K562 (cell line): ENCODE data around the gene C19orf44. TPM values are rescaled to one million over a fixed set of nuclear protein-coding genes. Genes with fewer than 3 reads are reported as not detected.

Experiments used
- ATAC-seq: fragments of 200-7000 bp; cut with Tn5 transposase; 3 replicates; pipeline ENCODE4 v1.9.1; 2020; ENCODE audit warnings: moderate library complexity
- BruUV-seq: library from RNA; stranded (reverse); fragments of 400-500 nt; replicated peaks from 2 replicates; lab custom pipeline; 2021; lab: Mats Ljungman, UMichigan
- CTCF ChIA-PET: fragments of 300-600 bp; formaldehyde crosslinking; extraction: SDS; loops from one replicate; lab custom pipeline; 2021; ENCODE audit warnings: low intra/inter-chr PET ratio; lab: Yijun Ruan, JAX
- POLR2A ChIA-PET: fragments of 300-600, 350-650 bp; sonication (Branson Sonifier 250); formaldehyde crosslinking; extraction: SDS; loops from one replicate; lab custom pipeline; 2021; ENCODE audit warnings: antibody characterized with exemption, inconsistent platforms; lab: Yijun Ruan, JAX
- DNase-seq, 4 experiments: peaks; one replicate each; pipeline versions ENCODE4 v3.0.0 to v3.0.0-alpha.2; 2011 to 2018; ENCODE audit warnings: low spot score in 3 of 4, mixed read lengths in 3 of 4; ENCODE audit errors: extremely low read depth in 1 of 4
- FAIRE-seq: peaks from 2 replicates; lab custom pipeline; 2011; peaks lifted over from hg19 to GRCh38; lab: Jason Lieb, UNC
- H2AFZ ChIP-seq: 2 replicates; pipeline ENCODE4 v1.6.0; 2011; ENCODE audit warnings: low read depth, low read length, control low read depth, inconsistent platforms
- H3K27ac ChIP-seq: fragments of 200-600 bp; 3 replicates; pipeline ENCODE4 v1.8.0; 2011; ENCODE audit warnings: low read depth, mild to moderate bottlenecking, control low read depth, inconsistent platforms, low read length, moderate library complexity, mixed read lengths; ENCODE audit errors: extremely low read depth
- H3K27me3 ChIP-seq, 2 experiments: fragments of 300-600 bp in 1 of 2; 2 replicates in 1 of 2; 3 replicates in 1 of 2; pipeline versions ENCODE4 v1.6.0 to v1.8.0; 2011; ENCODE audit warnings: inconsistent platforms in 2 of 2, low read length in 2 of 2, mild to moderate bottlenecking in 1 of 2, mixed read lengths in 1 of 2, moderate library complexity in 1 of 2; ENCODE audit not compliant: control insufficient read depth in 2 of 2, insufficient read depth in 2 of 2
- H3K36me3 ChIP-seq: fragments of 300-600 bp; 3 replicates; pipeline ENCODE4 v1.8.0; 2011; ENCODE audit warnings: mild to moderate bottlenecking, low read length, inconsistent platforms; ENCODE audit not compliant: control insufficient read depth, insufficient read depth
- H3K4me1 ChIP-seq, 2 experiments: fragments of 200-600 bp in 1 of 2; replicated peaks in 1 of 2; 2 replicates in 1 of 2; 3 replicates in 1 of 2; pipeline versions ENCODE4 v1.5.1 to v1.8.0; 2011; ENCODE audit warnings: inconsistent platforms in 2 of 2, low read length in 2 of 2, mild to moderate bottlenecking in 1 of 2, mixed read lengths in 1 of 2, moderate library complexity in 1 of 2; ENCODE audit not compliant: control insufficient read depth in 2 of 2, insufficient read depth in 2 of 2
- H3K4me2 ChIP-seq: 2 replicates; pipeline ENCODE4 v1.6.1; 2011; ENCODE audit warnings: low read length, control low read depth, inconsistent platforms, mixed read lengths; ENCODE audit not compliant: insufficient read depth
- H3K4me3 ChIP-seq: fragments of 200-600 bp; sonication (generic), shearing (Covaris generic); 2 replicates; pipeline ENCODE4 v1.5.1; 2016; ENCODE audit warnings: control low read depth, inconsistent platforms
- H3K79me2 ChIP-seq: fragments of 200-600 bp; 3 replicates; pipeline ENCODE4 v1.8.0; 2011; ENCODE audit warnings: low read length, inconsistent platforms; ENCODE audit not compliant: control insufficient read depth, insufficient read depth
- H3K9ac ChIP-seq, 2 experiments: 2 replicates each; pipeline versions ENCODE4 v1.6.0 to v1.6.1; 2011; ENCODE audit warnings: low read depth in 2 of 2, low read length in 2 of 2, control low read depth in 1 of 2, inconsistent platforms in 1 of 2, mild to moderate bottlenecking in 1 of 2, mixed read lengths in 1 of 2; ENCODE audit not compliant: insufficient read depth in 1 of 2
- H3K9me1 ChIP-seq: one replicate; pipeline ENCODE4 v1.6.0; 2011; ENCODE audit warnings: inconsistent platforms, mild to moderate bottlenecking, low read length, moderate library complexity; ENCODE audit not compliant: control insufficient read depth, insufficient read depth
- H3K9me3 ChIP-seq: replicated peaks from 2 replicates; pipeline ENCODE4 v1.5.1; 2011; ENCODE audit warnings: low read depth, low read length, inconsistent platforms; ENCODE audit not compliant: control insufficient read depth, insufficient read depth
- H4K20me1 ChIP-seq: replicated peaks from 2 replicates; pipeline ENCODE4 v1.6.1; 2011; ENCODE audit warnings: low read length, inconsistent platforms, mixed read lengths; ENCODE audit not compliant: control insufficient read depth, insufficient read depth
- ATF7 ChIP-seq: fragments of 450-650 bp; IDR thresholded peaks from 2 replicates; pipeline ENCODE4 v1.7.1; 2014; ENCODE audit warnings: mild to moderate bottlenecking, moderate library complexity
- CTCF ChIP-seq, 3 experiments: IDR thresholded peaks in 2 of 3; conservative IDR thresholded peaks in 1 of 3; 2 replicates each; pipeline ENCODE4 v1.5.1; 2011 to 2012; ENCODE audit warnings: low read length in 3 of 3, mild to moderate bottlenecking in 3 of 3, control low read depth in 2 of 3, improper control_type of control experiment in 1 of 3, inconsistent platforms in 1 of 3, low read depth in 1 of 3, mixed read lengths in 1 of 3, moderate library complexity in 1 of 3; ENCODE audit not compliant: insufficient read depth in 2 of 3
- DIDO1 ChIP-seq: fragments of 450-650 bp; IDR thresholded peaks from 2 replicates; pipeline ENCODE4 v1.6.1; 2016; ENCODE audit warnings: low read depth, missing biosample characterization, missing genetic modification characterization
- FIP1L1 ChIP-seq: fragments of 200-400 bp; formaldehyde crosslinking; IDR thresholded peaks from 2 replicates; pipeline ENCODE4 v1.6.1; 2018; ENCODE audit warnings: mild to moderate bottlenecking, low read depth, low read length; ENCODE audit not compliant: poor library complexity, severe bottlenecking
- PHB ChIP-seq: fragments of 250-450 bp; sonication (Bioruptor Pico); IDR thresholded peaks from 2 replicates; pipeline ENCODE4 v1.5.0; 2021
- POLR2A ChIP-seq: fragments of 450-650 bp; conservative IDR thresholded peaks from 2 replicates; pipeline ENCODE4 v1.6.1; 2016
- POLR2AphosphoS5 ChIP-seq: IDR thresholded peaks from 2 replicates; pipeline ENCODE4 v1.6.1; 2011; ENCODE audit warnings: mild to moderate bottlenecking, low read depth, low read length, moderate library complexity; ENCODE audit not compliant: control insufficient read depth, insufficient read depth
- POLR2G ChIP-seq: fragments of 200-400 bp; formaldehyde crosslinking; IDR thresholded peaks from 2 replicates; pipeline ENCODE4 v1.6.1; 2017; ENCODE audit warnings: low read depth, mild to moderate bottlenecking, antibody characterized with exemption, low read length, moderate library complexity
- SP1 ChIP-seq: sonication (generic); formaldehyde crosslinking; IDR thresholded peaks from 2 replicates; pipeline ENCODE4 v1.8.1; 2022; ENCODE audit warnings: mild to moderate bottlenecking, missing genetic modification reagents
- ZNF146 ChIP-seq: IDR thresholded peaks from one replicate; pipeline ENCODE4 v1.6.1; 2018; ENCODE audit warnings: missing compliant biosample characterization; ENCODE audit not compliant: unreplicated experiment
- WGBS: fragments of 100-300 bp; shearing (Covaris generic); methylation state at CpG from one replicate; pipeline ENCODE4 v1.1.6; 2016; ENCODE audit warnings: low coverage, mixed read lengths; ENCODE audit not compliant: insufficient coverage; ENCODE audit errors: missing lambda C conversion rate; 5-methylcytosine and 5-hydroxymethylcytosine counted together
- in situ Hi-C: fragments of 300-500 bp; cut with MboI; formaldehyde crosslinking; loops from 4 replicates; pipeline ENCODE4 v1.15.0; 2018; ENCODE audit warnings: inconsistent platforms, mixed read lengths
- intact Hi-C: fragments of 100-400 bp; cut with micrococcal nuclease; formaldehyde crosslinking; loops from 2 replicates; pipeline ENCODE4 v1.14.2; 2022
- polyA plus RNA-seq, 8 experiments: library from polyadenylated mRNA; depleted of rRNA in 4 of 8; stranded (reverse) in 5 of 8; unstranded in 3 of 8; fragments of >200 nt; fragmentation: Nextera tagmentation in 2 of 8; fragmentation: Illumina TruSeq in 1 of 8; extraction: Ambion mirVana in 2 of 8; extraction: Trizol in 1 of 8; gene quantifications; 2 replicates each; pipeline versions ENCODE4 v1.2.1 to v1.2.3, GENCODE V29; 2011 to 2014; ENCODE audit warnings: inconsistent platforms in 1 of 8, missing spikeins in 1 of 8
- total RNA-seq, 7 experiments: library from RNA; depleted of rRNA in 6 of 7; stranded (reverse); fragments of >200 nt in 6 of 7; fragmentation: Illumina TruSeq in 2 of 7; extraction: Trizol in 2 of 7; gene quantifications; 2 replicates each; pipeline versions ENCODE4 v1.2.1 to v1.2.3, GENCODE V29; 2011 to 2021; ENCODE audit warnings: low replicate concordance in 1 of 7

C19orf44 gene
- total and polyA plus RNA-seq, 9 of the 15 experiments (the other 6 are each of a cell fraction or from before 2014, with no cell fraction given), result 0.41 to 7.7 (median 3.5) TPM

DNA sequence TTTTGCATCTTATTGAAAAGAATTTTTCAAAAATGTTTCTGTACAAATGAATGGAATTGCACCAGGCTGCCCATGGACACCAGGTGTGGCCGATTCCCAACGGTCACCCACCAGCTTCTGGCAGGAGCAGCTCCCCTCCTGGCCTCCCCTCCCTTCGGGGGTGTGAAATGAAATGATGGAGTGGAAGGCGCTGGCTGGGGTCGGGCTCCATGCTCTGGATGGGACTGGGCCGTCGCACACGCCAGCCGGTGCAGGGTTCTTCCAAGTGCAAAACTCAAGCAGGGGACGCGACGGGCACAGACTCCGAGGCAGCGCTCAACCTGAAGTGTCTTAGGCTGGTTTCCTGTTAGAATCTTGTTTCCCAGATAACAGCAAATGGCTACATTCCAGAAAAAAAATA is 21.9 kb downstream of the C19orf44 start:
- no peaks in the 10 kb centered on the region for H3K9me1 ChIP-seq
- in situ Hi-C loops, result no loop called here
- POLR2A ChIA-PET, result interaction anchor here (1.5 to 1.6 kb wide), 2 partner anchors 24 to 110 kb away, joined by 4 to 6 read pairs; partner anchors contain the start of gene MED26
- H3K79me2 ChIP-seq, result no peaks in the 10 kb centered on the region
- H3K9me3 ChIP-seq, result no peaks in the 10 kb centered on the region
- H3K4me3 ChIP-seq, result no peak overlapping the region
- ATAC-seq, result no peak
- H3K9ac ChIP-seq, result no peak overlapping the region
- H3K4me1 ChIP-seq, result peaks cover 0 to 14% of the 10 kb centered on the region in 2 experiments; a peak in 2 of 5 replicates
- intact Hi-C loops, result no loop called here
- no peaks in the 10 kb centered on the region for H3K27me3 ChIP-seq
- H4K20me1 ChIP-seq, result peaks cover 9% of the 10 kb centered on the region; the same call in 1 of the 2 replicates
- no peak overlapping the region for H3K27ac ChIP-seq
- H3K36me3 ChIP-seq, result peaks cover 76% of the 10 kb centered on the region
- no peak overlapping the region for H2AFZ ChIP-seq
- no peak overlapping the region for H3K4me2 ChIP-seq
- TSS peak; percentile 77 for BruUV-seq
- CTCF ChIA-PET, result no interaction called here
- peak in 1 of 4 experiments; percentile 15 for DNase-seq
- WGBS, result 93% methylated on average over 14 of the region's 14 CpGs
- TF ChIP-seq SP1, result no peak
- TF ChIP-seq POLR2G, result peak; percentile 45
- no peak for FAIRE-seq

DNA sequence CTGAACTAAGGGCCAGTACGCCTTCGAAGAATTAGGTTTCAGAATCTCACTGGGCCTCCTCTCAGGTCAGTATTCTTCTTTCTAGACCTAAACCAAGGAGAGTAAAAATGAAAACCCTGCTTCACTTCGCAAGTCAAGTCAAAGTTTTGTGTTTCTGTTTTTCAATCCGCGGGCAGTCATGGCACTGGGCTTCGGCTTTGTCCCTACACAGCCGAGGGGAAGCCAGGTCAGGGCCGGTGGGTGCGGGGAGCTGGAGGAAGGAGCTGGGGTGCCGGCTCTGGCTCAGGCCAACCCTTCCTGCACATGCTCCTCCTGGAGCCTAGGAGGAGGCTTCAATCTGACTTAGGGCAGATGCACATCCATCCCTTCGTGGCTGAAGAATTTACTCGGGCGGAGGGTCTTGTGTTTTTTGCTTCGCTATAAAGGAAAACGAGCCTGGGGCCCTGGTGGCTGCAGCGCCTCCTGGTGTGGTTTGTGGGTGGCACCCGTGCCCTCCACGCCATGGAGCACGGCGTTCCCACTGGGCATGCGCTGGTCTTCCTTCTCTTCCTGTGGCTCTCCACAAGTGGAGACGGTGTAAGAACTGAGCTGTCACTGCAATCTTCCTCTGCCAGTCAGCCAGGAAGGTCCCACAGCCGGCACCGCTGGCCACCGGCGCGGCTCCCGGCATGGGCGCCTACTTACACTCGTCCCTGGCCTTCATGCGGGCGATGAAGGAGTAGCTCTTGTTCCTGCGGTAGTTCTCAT is 22.5 kb downstream of the C19orf44 start:
- CTCF ChIA-PET, result no interaction called here
- BruUV-seq, result no TSS peak
- intact Hi-C loops, result no loop called here
- ATAC-seq (no peak), FAIRE-seq (no peak), DNase-seq (peak in 1 of 4 experiments; percentile 13)
- H3K9ac ChIP-seq, result no peak overlapping the region
- H3K4me2 ChIP-seq, result no peak overlapping the region
- peaks cover 0 to 14% of the 10 kb centered on the region in 2 experiments; a peak in 2 of 5 replicates for H3K4me1 ChIP-seq
- no peaks in the 10 kb centered on the region for H3K27me3 ChIP-seq
- H4K20me1 ChIP-seq, result peaks cover 9% of the 10 kb centered on the region; the same call in 1 of the 2 replicates
- TF ChIP-seq PHB (CRISPR knock-in tag), result no peak
- TF ChIP-seq POLR2AphosphoS5, result 0 out of 2 replicates have a peak, but pooled peaks have one; percentile 14
- peak; percentile 11 for TF ChIP-seq FIP1L1
- TF ChIP-seq POLR2A, result 0 out of 2 replicates have a peak, but pooled peaks have one; percentile 9
- TF ChIP-seq ATF7, result no peak
- TF ChIP-seq DIDO1 (tag), result no peak
- TF ChIP-seq ZNF146, result no peak
- TF ChIP-seq CTCF (IDR thresholded peaks at IDR 0.05 in 2 of 3, conservative IDR thresholded peaks at IDR 0.05 in 1 of 3; ENCODE audit: insufficient read depth in 2 of 3, low read depth in 1 of 3, low read length in 3 of 3), result 0 out of 6 replicates have a peak, but pooled peaks of 1 of the 3 experiments have one; percentile 20
- TF ChIP-seq POLR2G, result peak; percentile 72
- POLR2A ChIA-PET, result interaction anchor here (0.9 to 1.5 kb wide), 3 partner anchors 11 to 112 kb away, joined by 3 to 6 read pairs (median 4); no protein-coding TSS in a partner anchor
- H2AFZ ChIP-seq, result no peak overlapping the region
- 94% methylated on average over 24 of the region's 33 CpGs for WGBS
- no peaks in the 10 kb centered on the region for H3K79me2 ChIP-seq
- no peak overlapping the region for H3K4me3 ChIP-seq
- H3K27ac ChIP-seq, result no peak overlapping the region
- H3K36me3 ChIP-seq, result peaks cover 78% of the 10 kb centered on the region
- in situ Hi-C loops, result no loop called here
- no peaks in the 10 kb centered on the region for H3K9me1 ChIP-seq
- H3K9me3 ChIP-seq, result no peaks in the 10 kb centered on the region
